ENCODE results near the gene ZNRF4.

GRCh38 chr19:5460748-5461147 is 5.5 kb downstream of the ZNRF4 start:
- TF ChIP-seq MEF2A (IDR thresholded peaks at IDR 0.05; ENCODE audit: insufficient read depth, low read depth, low read length): no peak
- no peak for TF ChIP-seq YY1 (IDR thresholded peaks at IDR 0.05; ENCODE audit: low read depth, low read length)
- no peak for TF ChIP-seq CTCF (IDR thresholded peaks at IDR 0.05 in 2 of 3, conservative IDR thresholded peaks at IDR 0.05 in 1 of 3; ENCODE audit: control insufficient read depth in 2 of 3, extremely low read depth in 1 of 3, insufficient read depth in 1 of 3, low read depth in 3 of 3, low read length in 3 of 3)
- no peak for TF ChIP-seq RFX5 (IDR thresholded peaks at IDR 0.05; ENCODE audit: low read depth, low read length)
- TF ChIP-seq SRF (IDR thresholded peaks at IDR 0.05; ENCODE audit: low read depth in 2 of 2, low read length in 2 of 2): no peak
- no peak for TF ChIP-seq CBX3 (IDR thresholded peaks at IDR 0.05; ENCODE audit: borderline replicate concordance, low read depth)

Data from GM12878 (cell line).